ENCODE measurements around the gene CACNA1C.
A peak's percentile ranks its signal among the peaks of the same experiment; 100 is the strongest.

CACNA1C gene

DNA sequence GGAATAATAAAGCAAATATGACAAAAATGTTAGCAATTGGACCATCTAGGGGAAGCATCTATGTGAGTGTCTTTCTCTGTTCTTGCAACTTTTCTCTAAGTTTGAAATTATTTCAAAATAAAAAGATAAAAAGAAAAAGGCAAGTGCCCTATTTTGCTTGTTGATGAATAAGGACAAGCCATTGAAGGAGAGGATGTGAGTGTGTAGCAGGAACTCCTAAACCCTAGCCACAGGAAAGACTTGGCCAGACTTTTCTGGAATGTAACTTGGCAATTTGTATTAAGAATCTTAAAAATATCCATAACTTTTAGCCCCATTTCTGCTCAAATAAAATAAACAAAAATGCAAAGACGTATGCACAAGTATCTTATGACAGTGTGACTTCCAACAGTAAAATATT lies 279.4 kb downstream of the CACNA1C start:
- no peak for DNase-seq

DNA sequence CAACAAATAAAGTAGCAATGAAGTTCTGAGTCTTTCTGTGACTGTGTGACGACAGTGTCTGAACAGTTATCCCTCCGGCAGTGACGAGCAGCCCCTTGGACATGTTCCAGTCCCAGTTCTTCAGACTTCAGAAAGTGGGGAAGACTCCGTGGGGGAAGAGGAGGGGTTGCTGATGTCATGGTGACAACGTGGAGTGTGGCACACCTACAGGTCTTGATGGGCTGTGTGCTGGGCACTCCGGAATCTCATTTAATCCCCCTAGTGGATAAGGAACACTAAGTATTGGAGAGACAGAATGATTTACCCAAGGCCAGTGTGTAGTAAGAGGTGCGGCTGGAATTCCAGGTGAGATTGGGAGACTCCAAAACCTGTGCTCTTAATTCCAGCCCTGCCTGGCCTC lies 280.2 kb downstream of the CACNA1C start:
- DNase-seq = no peak

DNA sequence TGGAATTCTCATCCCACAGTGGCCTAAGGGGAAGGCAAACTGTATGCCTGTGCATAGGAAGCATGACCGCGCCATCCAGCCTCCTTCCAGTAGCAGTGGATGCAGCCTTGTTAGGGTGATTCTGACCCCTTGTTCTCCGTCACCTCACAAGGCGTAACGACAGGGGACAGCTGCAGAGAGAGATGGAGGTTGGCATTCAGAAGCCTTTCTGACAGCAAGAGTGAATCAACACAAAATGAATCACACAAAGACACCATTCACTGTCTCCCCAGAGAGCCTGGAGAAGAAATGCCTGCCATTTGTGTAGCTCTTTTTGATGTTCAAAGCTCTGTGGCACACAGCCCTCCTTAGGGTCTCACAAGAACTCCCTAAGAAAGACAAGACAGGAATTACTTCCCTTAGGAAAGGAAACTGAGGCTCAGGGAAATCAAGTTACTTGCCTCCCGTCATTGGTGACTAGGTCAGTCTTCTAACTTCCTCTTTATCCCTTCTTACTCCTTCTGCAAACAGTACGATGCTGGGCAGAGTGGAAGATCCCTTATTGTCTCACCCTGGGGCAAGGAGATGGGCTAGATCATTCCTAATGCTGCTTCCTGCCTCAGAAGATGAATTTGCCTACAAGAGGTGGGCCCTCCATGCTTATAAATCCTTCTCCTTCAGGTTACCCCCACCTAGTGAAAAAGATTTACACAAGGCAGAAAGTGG lies 280.9 kb downstream of the CACNA1C start:
- DNase-seq = no peak

DNA sequence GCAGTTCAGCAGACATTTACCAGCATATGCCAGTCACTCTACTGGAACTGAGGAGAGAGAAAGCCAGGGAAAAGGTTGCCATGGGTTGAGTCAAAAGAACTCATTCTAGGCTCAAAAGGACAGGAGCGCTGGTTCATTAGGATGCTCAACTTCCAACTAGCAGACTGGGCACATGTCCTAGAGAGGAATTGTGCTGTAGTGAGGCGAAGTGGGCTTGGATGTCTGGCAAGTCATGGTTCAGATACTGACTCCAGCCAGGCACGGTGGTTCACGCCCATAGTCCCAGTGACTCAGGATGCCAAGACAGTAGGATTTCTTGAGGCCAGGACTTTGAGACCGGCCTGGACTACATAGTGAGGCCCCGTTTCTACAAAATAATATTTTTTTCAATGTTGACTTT lies 281.5 kb downstream of the CACNA1C start:
- DNase-seq = no peak

GRCh38 chr12:2334689-2335088 lies 281.9 kb downstream of the CACNA1C start:
- no peak for DNase-seq

DNA sequence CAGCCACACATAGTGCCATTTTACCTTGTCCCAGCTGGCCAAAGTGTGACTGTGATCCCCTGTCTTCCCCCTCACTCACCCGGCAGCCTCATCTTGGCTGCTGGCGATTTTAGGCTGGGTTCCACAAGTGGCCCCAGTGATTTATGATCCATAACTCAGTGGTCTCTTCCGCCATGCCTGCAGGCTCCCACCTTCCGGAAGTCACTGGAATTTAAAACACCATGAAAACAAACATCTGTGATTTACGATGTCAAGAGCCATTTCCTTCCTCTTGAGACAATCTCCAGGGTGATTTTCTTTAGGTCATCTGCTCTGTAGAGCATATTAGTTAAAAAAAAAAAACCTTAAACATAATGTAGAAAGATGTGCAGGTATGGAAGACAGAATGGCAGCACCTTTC lies 282.3 kb downstream of the CACNA1C start:
- DNase-seq = no peak

DNA sequence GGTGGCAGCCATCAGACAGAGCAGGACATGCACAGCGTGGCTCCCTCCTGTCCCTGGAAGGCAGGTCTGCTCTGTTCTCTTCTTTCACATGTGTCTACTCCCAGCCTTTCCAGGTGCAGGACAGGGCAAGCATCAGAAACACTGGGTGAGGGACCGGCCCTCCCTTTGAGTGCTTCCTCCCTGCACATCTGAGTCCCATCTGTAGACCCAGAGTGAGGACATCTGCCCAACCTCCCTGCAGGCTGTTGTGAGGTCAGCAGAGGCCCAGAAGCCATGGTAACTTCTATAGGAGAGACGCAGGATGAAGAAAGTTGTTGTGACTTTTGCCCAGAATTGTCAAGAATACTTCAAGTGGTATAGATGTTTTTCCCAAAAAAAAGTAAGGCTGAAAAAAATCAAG lies 282.7 kb downstream of the CACNA1C start:
- DNase-seq = no peak

DNA sequence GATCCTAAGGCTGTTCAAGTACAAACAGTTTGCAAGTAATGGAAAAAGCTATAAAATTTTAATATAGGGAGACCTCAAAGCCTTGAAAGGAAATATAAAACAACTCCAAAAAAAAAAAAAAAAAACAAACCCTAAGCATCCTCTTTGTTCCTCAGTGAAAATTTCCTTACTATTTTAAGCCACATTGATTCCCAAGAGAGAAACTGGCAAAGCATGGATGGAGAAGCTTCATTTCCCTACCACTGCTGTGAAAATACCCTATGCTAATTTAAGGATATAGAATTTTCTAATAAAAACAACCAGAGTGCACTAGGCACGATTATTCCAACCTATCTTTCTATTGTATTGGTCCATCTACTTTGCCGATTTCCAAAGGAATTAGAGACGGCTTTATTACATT lies 283.1 kb downstream of the CACNA1C start:
- DNase-seq = no peak

DNA sequence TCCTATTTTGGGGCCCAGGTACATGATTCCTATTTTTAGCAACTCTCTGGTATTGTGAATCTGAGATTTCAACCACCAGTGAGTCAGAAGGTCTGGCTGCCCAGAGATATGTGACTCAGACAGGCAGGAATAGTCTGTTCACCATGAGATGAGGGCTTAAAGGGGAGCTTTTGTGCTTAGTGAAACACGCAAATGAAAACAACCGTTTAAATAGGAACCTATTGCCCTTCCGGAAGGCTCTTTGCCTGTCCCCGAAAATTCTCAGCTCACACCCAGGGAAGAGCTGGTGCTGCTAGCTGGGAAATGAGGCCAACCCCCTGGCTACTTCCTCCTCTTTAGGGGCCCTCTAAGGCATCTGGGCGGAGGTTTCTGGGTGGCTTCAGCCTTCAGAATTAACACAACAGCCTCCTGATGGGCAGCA lies 283.6 kb downstream of the CACNA1C start:
- DNase-seq = peak; percentile 5

DNA sequence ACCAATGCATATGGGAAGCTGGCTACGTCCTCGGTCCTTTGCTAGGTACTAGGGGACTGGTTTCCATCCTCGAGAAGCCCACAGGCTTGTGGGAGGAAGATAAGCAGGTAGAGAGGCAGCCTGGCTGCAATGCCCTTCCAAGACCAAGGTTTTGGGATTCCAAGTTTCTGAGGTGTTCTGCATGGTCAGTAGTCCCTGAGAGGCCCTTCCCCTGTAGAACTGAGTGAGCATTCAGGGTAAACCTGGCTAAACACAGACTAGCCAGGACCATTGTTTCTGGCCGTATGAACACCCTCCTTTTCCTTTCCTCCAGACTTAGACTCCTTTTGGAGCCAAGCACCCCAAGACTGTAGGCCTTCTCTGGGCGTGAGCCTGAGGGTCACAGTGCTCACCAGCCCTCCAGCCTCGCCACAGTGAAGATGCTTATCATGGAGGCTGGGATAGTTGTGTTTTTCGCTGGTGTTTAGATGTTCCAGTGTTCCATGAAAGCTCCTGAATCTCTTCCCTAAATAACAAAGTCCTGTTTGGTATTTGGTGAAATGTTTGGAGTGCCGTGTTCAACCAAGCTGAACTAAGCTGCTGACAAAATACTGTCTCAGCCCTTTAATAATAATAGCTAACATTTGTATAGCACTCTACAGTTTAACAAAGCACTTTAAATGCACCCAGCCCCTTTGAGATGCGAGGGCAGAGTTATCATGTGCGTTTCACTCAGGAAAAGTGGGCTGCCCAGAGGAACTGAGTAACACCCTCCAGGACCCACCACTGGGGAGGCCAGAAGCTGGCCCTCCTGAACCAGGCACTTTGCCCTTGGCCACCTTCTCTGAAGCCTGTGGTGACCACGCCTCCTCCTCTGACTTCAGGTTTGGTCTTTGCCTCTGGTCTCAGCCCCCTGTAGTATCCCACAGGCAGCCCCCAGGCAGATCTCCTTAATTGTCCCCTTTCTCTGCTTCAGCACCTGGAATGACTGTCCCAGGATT lies 284.5 kb downstream of the CACNA1C start:
- DNase-seq = no peak

DNA sequence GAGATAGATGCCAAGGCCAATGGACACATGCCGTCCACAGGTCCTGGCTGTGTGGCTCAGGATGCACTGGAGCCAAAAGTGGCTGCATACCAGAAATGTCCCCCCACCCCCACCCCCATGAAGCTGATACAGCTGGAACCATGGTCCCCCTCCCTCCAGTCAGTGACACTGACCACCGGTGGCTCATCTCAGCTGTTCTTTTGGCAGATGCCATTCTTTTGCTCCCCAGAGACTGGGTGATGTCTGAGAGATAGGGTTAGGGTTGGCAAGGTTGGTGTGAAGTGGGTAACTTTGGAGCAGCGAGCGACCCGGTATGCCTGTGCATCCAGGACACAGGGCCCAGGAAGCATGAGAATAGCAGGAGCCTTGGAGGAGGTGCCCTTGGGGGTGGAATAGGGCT lies 285.6 kb downstream of the CACNA1C start:
- no peak for DNase-seq

GRCh38 chr12:2338991-2339431 lies 286.2 kb downstream of the CACNA1C start:
- DNase-seq = no peak

DNA sequence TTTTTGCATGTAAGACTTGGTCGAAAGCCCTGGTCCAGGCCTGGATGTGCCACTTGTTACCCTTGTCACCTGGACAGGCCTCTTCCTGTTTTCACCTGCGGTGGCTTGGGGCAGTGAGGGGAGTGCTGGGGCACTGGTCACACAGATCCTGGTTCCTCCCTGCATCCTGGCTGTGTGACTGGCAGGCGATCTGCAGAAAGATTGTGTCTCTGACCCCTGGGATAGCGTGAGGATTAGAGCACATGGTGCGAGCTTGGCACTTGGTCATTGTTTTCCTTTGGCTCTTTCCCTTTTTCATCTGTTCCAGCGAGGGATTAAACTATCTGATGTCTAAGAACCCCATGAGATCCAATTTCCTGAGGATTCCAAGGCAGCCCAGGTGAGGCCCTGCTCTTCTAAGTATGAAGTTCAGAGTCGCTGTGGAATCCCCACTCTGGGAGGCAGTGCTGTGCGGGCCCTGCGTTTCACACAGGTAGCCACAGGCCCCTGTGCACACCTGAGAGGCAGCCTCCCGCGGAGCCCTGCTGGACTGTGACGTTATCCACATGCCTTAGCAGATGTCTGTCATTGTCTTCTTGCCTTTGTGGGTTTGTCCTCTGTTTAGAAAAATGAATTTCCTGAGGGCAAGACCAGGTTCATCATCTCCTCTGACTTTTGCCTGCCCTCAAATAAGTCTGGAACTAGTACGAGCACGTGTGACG lies 288.4 kb downstream of the CACNA1C start:
- DNase-seq = no peak

DNA sequence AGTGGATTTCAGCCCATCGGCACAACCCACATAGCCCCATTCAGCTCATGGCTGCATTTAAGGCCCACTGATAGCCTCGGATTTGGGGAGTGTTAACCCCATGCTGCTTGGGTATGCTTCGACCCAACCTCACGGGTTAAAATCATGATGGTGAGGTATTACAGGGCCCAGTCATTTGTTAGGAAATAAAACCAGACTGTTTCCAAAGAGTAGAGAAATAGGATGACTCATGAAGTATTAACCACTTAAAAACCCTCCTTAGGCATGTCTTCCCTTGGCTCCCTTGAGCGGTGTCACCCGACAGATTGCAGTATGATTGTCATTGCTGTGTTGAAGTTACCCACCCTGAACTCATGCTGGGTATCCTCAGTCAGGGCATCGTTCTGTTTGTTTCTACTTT lies 289.1 kb downstream of the CACNA1C start:
- no peak for DNase-seq

GRCh38 chr12:2343681-2344080 lies 290.9 kb downstream of the CACNA1C start:
- no peak for DNase-seq

DNA sequence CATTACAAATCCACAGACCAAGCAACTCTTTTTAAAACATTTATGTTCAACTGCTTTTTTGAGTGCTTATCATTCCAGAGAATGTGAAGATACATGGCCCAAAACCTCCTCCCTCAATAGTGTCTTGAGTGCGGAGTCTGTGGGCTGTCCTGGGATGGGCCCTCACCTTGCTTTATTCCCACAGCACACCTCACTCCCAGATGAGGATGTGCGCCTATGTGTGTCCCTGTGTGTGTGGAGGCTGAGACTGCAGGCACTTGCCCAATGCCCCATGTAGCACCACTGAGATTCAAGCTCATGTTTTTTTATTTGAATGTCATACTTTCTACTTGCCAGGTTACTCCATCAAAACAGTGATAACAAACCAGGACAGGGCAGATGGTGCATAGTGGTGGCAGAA lies 291.7 kb downstream of the CACNA1C start:
- no peak for DNase-seq

GRCh38 chr12:2344885-2345284 lies 292.1 kb downstream of the CACNA1C start:
- no peak for DNase-seq

- no peak for DNase-seq
These were observed 293.1 kb downstream of the CACNA1C start for GRCh38 chr12:2345902-2346301.

GRCh38 chr12:2346416-2346815 lies 293.6 kb downstream of the CACNA1C start:
- no peak for DNase-seq

- DNase-seq = no peak
These were observed 294.5 kb downstream of the CACNA1C start for GRCh38 chr12:2347137-2347843.

GRCh38 chr12:2347844-2348481 lies 295.2 kb downstream of the CACNA1C start:
- DNase-seq = no peak

DNA sequence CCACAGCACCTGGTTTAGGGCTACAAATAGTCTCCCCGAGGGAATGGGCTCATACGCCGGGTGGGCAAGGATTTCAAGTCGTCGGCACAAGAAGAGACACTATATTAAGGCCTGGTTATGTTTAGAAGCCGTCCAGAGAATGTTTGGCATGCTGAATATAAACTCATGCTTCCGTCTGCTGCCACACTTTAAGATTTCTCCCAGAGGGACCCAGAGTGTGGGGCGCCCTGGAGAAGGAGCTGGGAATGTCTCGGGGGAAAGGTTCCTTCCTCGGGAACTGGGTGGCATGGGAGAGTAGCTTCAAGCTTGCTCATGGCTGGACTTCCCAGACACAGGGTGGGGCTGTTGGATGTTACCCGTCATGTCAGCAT lies 295.7 kb downstream of the CACNA1C start:
- DNase-seq = no peak
